Gastrocnemius medialis (tissue), 4 donors: Measurements from ENCODE around the gene RBPJ. TPM values are rescaled to one million over a fixed set of nuclear protein-coding genes. Genes with fewer than 3 reads are reported as not detected.

Experiments used
- ATAC-seq, 2 donors: fragments of 150-250 bp; one replicate each; pipeline ENCODE4 v1.9.1; 2016
- DNase-seq, 2 donors: peaks; one replicate each; pipeline ENCODE4 v3.0.0-alpha.2; 2019
- H3K27ac ChIP-seq, 4 donors: fragments of 200-600 bp; sonication (generic); 1 replicate in 1 of 4; 2 replicates in 3 of 4; pipeline ENCODE4 v1.5.1; 2016 to 2018; ENCODE audit warnings: mild to moderate bottlenecking in 2 of 4, moderate library complexity in 1 of 4
- H3K27me3 ChIP-seq, 3 donors: fragments of 200-600 bp; sonication (generic) in 2 of 3; 1 replicate in 1 of 3; 2 replicates in 2 of 3; pipeline versions ENCODE4 v1.5.1 to v1.6.0; 2016 to 2019; ENCODE audit warnings: mild to moderate bottlenecking in 1 of 3, moderate library complexity in 1 of 3
- H3K36me3 ChIP-seq, 2 donors: fragments of 200-600 bp; sonication (generic) in 1 of 2; one replicate each; pipeline ENCODE4 v1.5.1; 2017 to 2018
- H3K4me1 ChIP-seq, 2 donors: fragments of 200-600 bp; sonication (generic) in 1 of 2; one replicate each; pipeline ENCODE4 v1.5.1; 2016 to 2017; ENCODE audit warnings: mild to moderate bottlenecking in 2 of 2
- H3K4me3 ChIP-seq, 4 donors: fragments of 200-600 bp; sonication (generic) in 3 of 4; 1 replicate in 1 of 4; 2 replicates in 3 of 4; pipeline ENCODE4 v1.5.1; 2016 to 2019; ENCODE audit warnings: mild to moderate bottlenecking in 2 of 4
- H3K9me3 ChIP-seq, 3 donors: fragments of 200-600 bp; sonication (generic) in 2 of 3; 1 replicate in 1 of 3; 2 replicates in 2 of 3; pipeline ENCODE4 v1.5.1; 2016 to 2019
- CTCF ChIP-seq, 5 experiments: fragments of 450-650 bp in 3 of 5; fragments of 200-600 bp in 2 of 5; sonication (generic) in 2 of 5; IDR thresholded peaks in 4 of 5; conservative IDR thresholded peaks in 1 of 5; 1 replicate in 4 of 5; 2 replicates in 1 of 5; pipeline ENCODE4 v1.5.1; 2016 to 2019; ENCODE audit warnings: antibody characterized with exemption in 5 of 5, mild to moderate bottlenecking in 3 of 5, moderate library complexity in 3 of 5
- POLR2A ChIP-seq, 2 donors: fragments of 450-650 bp; IDR thresholded peaks; one replicate each; pipeline ENCODE4 v1.6.1; 2017; ENCODE audit warnings: antibody characterized with exemption in 2 of 2, mild to moderate bottlenecking in 2 of 2, moderate library complexity in 2 of 2
- in situ Hi-C, 4 donors: fragments of 200-750 bp; cut with MboI; loops; one replicate each; pipeline versions ENCODE4 v1.15.0 to v1.8.0; 2017; ENCODE audit warnings: low sequenced_read_pairs in 4 of 4
- intact Hi-C: fragments of 100-400 bp; cut with DNase I; formaldehyde crosslinking; loops from one replicate; pipeline ENCODE4 v1.15.1; 2023; ENCODE audit warnings: low total_unique reads
- total RNA-seq, 4 donors: library from RNA; depleted of rRNA; stranded (reverse); fragments of >200 nt; gene quantifications; one replicate each; pipeline versions ENCODE4 v1.1.0 to v1.2.3, GENCODE V29; 2016

The RBPJ gene
- total RNA-seq, 4 donors from 2014 or later, result 22.8 to 73.3 (median 37.1) TPM

GRCh38 chr4:26317766-26318165 lies 3.0 kb upstream of the RBPJ start:
- Histone ChIP-seq H3K4me1 (peaks cover 10 to 11% of the 10 kb centered on the region in 2 donors), H3K36me3 (no peaks in the 10 kb centered on the region), H3K4me3 (no peak overlapping the region), H3K27me3 (no peaks in the 10 kb centered on the region), H3K27ac (no peak overlapping the region), H3K9me3 (no peaks in the 10 kb centered on the region)
- intact Hi-C loops, result loop anchor here (2.0 to 5.0 kb wide), 2 partner anchors 233 to 940 kb away; partner anchors contain the start of gene ANAPC4
- no peak for ATAC-seq
- no peak for DNase-seq
- in situ Hi-C loops, result loop anchor here in 2 of 4 donors (10.0 to 25.0 kb wide), 2 partner anchors 233 to 545 kb away; partner anchors contain the start of gene STIM2 (in 2 of the 2)
- TF ChIP-seq CTCF (IDR thresholded peaks at IDR 0.05 in 4 of 5, conservative IDR thresholded peaks at IDR 0.05 in 1 of 5), result no peak
- TF ChIP-seq POLR2A (IDR thresholded peaks at IDR 0.05), result no peak

GRCh38 chr4:26319467-26319948 lies 1.3 kb upstream of the RBPJ start:
- no peaks in the 10 kb centered on the region for H3K27me3 ChIP-seq
- DNase-seq, result peak; percentile 96 to 99
- H3K27ac ChIP-seq, result peak overlapping the region; percentile 88 to 100 (median 97)
- H3K4me1 ChIP-seq, result peaks cover 24 to 29% of the 10 kb centered on the region in 2 donors
- H3K9me3 ChIP-seq, result no peaks in the 10 kb centered on the region
- intact Hi-C loops, result loop anchor here (1.0 to 5.0 kb wide), 3 partner anchors 235 to 942 kb away; partner anchors contain the start of genes ANAPC4 and SMIM20
- peak; percentile 83 to 85 for ATAC-seq
- TF ChIP-seq CTCF (IDR thresholded peaks at IDR 0.05 in 4 of 5, conservative IDR thresholded peaks at IDR 0.05 in 1 of 5) (no peak), POLR2A (IDR thresholded peaks at IDR 0.05) (no peak)
- H3K4me3 ChIP-seq, result peak overlapping the region; percentile 62 to 97 (median 83)
- H3K36me3 ChIP-seq, result no peaks in the 10 kb centered on the region
- in situ Hi-C loops, result loop anchor here in 2 of 4 donors (10.0 to 25.0 kb wide), 2 partner anchors 235 to 543 kb away; partner anchors contain the start of gene STIM2 (in 2 of the 2)

GRCh38 chr4:26319949-26320537 lies 771 bp upstream of the RBPJ start:
- peak in 1 of 2 donors; percentile 10 for DNase-seq
- in situ Hi-C loops (loop anchor here in 3 of 4 donors (5.0 to 25.0 kb wide), 3 partner anchors 87 to 542 kb away; partner anchors contain the start of gene STIM2 (in 2 of the 3)), intact Hi-C loops (loop anchor here (1.0 to 10.0 kb wide), 7 partner anchors 235 to 1085 kb away; partner anchors contain the start of genes ANAPC4, PI4K2B, SMIM20 and TBC1D19)
- TF ChIP-seq CTCF (IDR thresholded peaks at IDR 0.05 in 4 of 5, conservative IDR thresholded peaks at IDR 0.05 in 1 of 5), result no peak
- no peak for TF ChIP-seq POLR2A (IDR thresholded peaks at IDR 0.05)
- H3K4me3 ChIP-seq, result peak overlapping the region; percentile 62 to 97 (median 83)
- H3K27me3 ChIP-seq, result no peaks in the 10 kb centered on the region
- H3K36me3 ChIP-seq, result no peaks in the 10 kb centered on the region
- peak overlapping the region; percentile 88 to 100 (median 97) for H3K27ac ChIP-seq
- peak; percentile 1 to 4 for ATAC-seq
- H3K9me3 ChIP-seq, result no peaks in the 10 kb centered on the region
- H3K4me1 ChIP-seq, result peaks cover 24 to 29% of the 10 kb centered on the region in 2 donors

GRCh38 chr4:26321373-26322221 lies 783 bp downstream of the RBPJ start:
- intact Hi-C loops, result loop anchor here (2.0 to 10.0 kb wide), 4 partner anchors 263 to 1087 kb away; partner anchors contain the start of genes PI4K2B and TBC1D19
- TF ChIP-seq POLR2A (IDR thresholded peaks at IDR 0.05) (no peak), CTCF (IDR thresholded peaks at IDR 0.05 in 4 of 5, conservative IDR thresholded peaks at IDR 0.05 in 1 of 5) (no peak)
- DNase-seq (no peak), ATAC-seq (peak; percentile 1)
- Histone ChIP-seq H3K4me1 (peaks cover 29 to 44% of the 10 kb centered on the region in 2 donors), H3K36me3 (no peaks in the 10 kb centered on the region), H3K27ac (peak overlapping the region; percentile 82 to 99 (median 90)), H3K9me3 (no peaks in the 10 kb centered on the region), H3K4me3 (peak overlapping the region; percentile 77 to 91 (median 82)), H3K27me3 (no peaks in the 10 kb centered on the region)
- in situ Hi-C loops, result loop anchor here in 3 of 4 donors (5.0 to 25.0 kb wide), 3 partner anchors 86 to 541 kb away; partner anchors contain the start of gene STIM2 (in 2 of the 3)
